ENCODE measurements around the gene MRC1. TPM values are rescaled to one million over a fixed set of nuclear protein-coding genes. Genes with fewer than 3 reads are reported as not detected.

Gene MRC1
- total RNA-seq, 1 experiment from 2014 or later, result 0.07 TPM

- H2AFZ ChIP-seq, result no peak overlapping the region
- POLR2A ChIA-PET (ENCODE audit: unreplicated experiment), result no interaction called here
- no peaks in the 10 kb centered on the region for H4K20me1 ChIP-seq (ENCODE audit: insufficient read depth)
- no TSS peak for BruUV-seq (replicated peaks)
- H3K9me3 ChIP-seq (ENCODE audit: insufficient read depth, low read depth), result no peaks in the 10 kb centered on the region
- no peaks in the 10 kb centered on the region for H3F3A ChIP-seq (ENCODE audit: insufficient read depth, low read depth)
- CTCF ChIA-PET, result no interaction called here
- no peaks in the 10 kb centered on the region for H3K79me2 ChIP-seq (ENCODE audit: low read depth)
- no peaks in the 10 kb centered on the region for H3K4me1 ChIP-seq (replicated peaks; ENCODE audit: insufficient read depth)
- no peak overlapping the region for H3K27ac ChIP-seq
- intact Hi-C loops (cut with micrococcal nuclease; ENCODE audit: unreplicated experiment), result no loop called here
- no peak overlapping the region for H3K4me2 ChIP-seq
- H3K36me3 ChIP-seq (ENCODE audit: low read depth), result no peaks in the 10 kb centered on the region
- H3K27me3 ChIP-seq (ENCODE audit: insufficient read depth, low read depth), result no peaks in the 10 kb centered on the region
- H3K9me2 ChIP-seq (ENCODE audit: insufficient read depth), result no peaks in the 10 kb centered on the region
- no peak for DNase-seq
- TF ChIP-seq EZH2 (IDR thresholded peaks at IDR 0.05; ENCODE audit: low read depth) (no peak), CTCF (conservative IDR thresholded peaks at IDR 0.05) (no peak)
- H3K4me3 ChIP-seq, result no peak overlapping the region
These were observed 38.1 kb upstream of the MRC1 start for GRCh38 chr10:17771017-17771416.

GRCh38 chr10:17779784-17780183 lies 29.4 kb upstream of the MRC1 start:
- H3K27me3 ChIP-seq (ENCODE audit: insufficient read depth, low read depth), result no peaks in the 10 kb centered on the region

GRCh38 chr10:17780727-17781126 lies 28.4 kb upstream of the MRC1 start:
- no peaks in the 10 kb centered on the region for H3F3A ChIP-seq (ENCODE audit: insufficient read depth, low read depth)
- BruUV-seq (replicated peaks), result no TSS peak
- H4K20me1 ChIP-seq (ENCODE audit: insufficient read depth), result no peaks in the 10 kb centered on the region
- H3K4me3 ChIP-seq, result no peak overlapping the region
- H3K27ac ChIP-seq, result no peak overlapping the region
- no peaks in the 10 kb centered on the region for H3K9me3 ChIP-seq (ENCODE audit: insufficient read depth, low read depth)
- CTCF ChIA-PET, result no interaction called here
- intact Hi-C loops (cut with micrococcal nuclease; ENCODE audit: unreplicated experiment), result loop anchor here (5.0 kb wide), 2 partner anchors 38 to 138 kb away; partner anchors contain the start of gene STAM
- no peaks in the 10 kb centered on the region for H3K27me3 ChIP-seq (ENCODE audit: insufficient read depth, low read depth)
- no peaks in the 10 kb centered on the region for H3K4me1 ChIP-seq (replicated peaks; ENCODE audit: insufficient read depth)
- no peaks in the 10 kb centered on the region for H3K36me3 ChIP-seq (ENCODE audit: low read depth)
- no peak for TF ChIP-seq EZH2 (IDR thresholded peaks at IDR 0.05; ENCODE audit: low read depth)
- TF ChIP-seq CTCF (conservative IDR thresholded peaks at IDR 0.05), result no peak
- no peak for DNase-seq
- no peaks in the 10 kb centered on the region for H3K9me2 ChIP-seq (ENCODE audit: insufficient read depth)
- H3K4me2 ChIP-seq, result no peak overlapping the region
- H3K79me2 ChIP-seq (ENCODE audit: low read depth), result no peaks in the 10 kb centered on the region
- POLR2A ChIA-PET (ENCODE audit: unreplicated experiment), result no interaction called here
- H2AFZ ChIP-seq, result no peak overlapping the region

More at GRCh38 chr10:17779784-17780183, 29.4 kb upstream of the MRC1 start:
- no peaks in the 10 kb centered on the region for H3K36me3 ChIP-seq (ENCODE audit: low read depth)
- intact Hi-C loops (cut with micrococcal nuclease; ENCODE audit: unreplicated experiment), result loop anchor here (5.0 kb wide), 2 partner anchors 37 to 137 kb away; partner anchors contain the start of gene STAM
- H3F3A ChIP-seq (ENCODE audit: insufficient read depth, low read depth), result no peaks in the 10 kb centered on the region
- H3K9me3 ChIP-seq (ENCODE audit: insufficient read depth, low read depth), result no peaks in the 10 kb centered on the region
- no peaks in the 10 kb centered on the region for H4K20me1 ChIP-seq (ENCODE audit: insufficient read depth)
- H3K4me2 ChIP-seq, result no peak overlapping the region
- H3K4me1 ChIP-seq (replicated peaks; ENCODE audit: insufficient read depth), result no peaks in the 10 kb centered on the region
- POLR2A ChIA-PET (ENCODE audit: unreplicated experiment), result no interaction called here
- no peak overlapping the region for H2AFZ ChIP-seq
- H3K4me3 ChIP-seq, result no peak overlapping the region
- DNase-seq, result no peak
- CTCF ChIA-PET, result no interaction called here
- H3K79me2 ChIP-seq (ENCODE audit: low read depth), result no peaks in the 10 kb centered on the region
- TF ChIP-seq CTCF (conservative IDR thresholded peaks at IDR 0.05), result no peak
- no peak for TF ChIP-seq EZH2 (IDR thresholded peaks at IDR 0.05; ENCODE audit: low read depth)
- H3K9me2 ChIP-seq (ENCODE audit: insufficient read depth), result no peaks in the 10 kb centered on the region
- BruUV-seq (replicated peaks), result no TSS peak
- H3K27ac ChIP-seq, result no peak overlapping the region
